NCI-H460 (cell line): ENCODE results near the gene TSPAN1. TPM values are rescaled to one million over a fixed set of nuclear protein-coding genes. Genes with fewer than 3 reads are reported as not detected.
A peak's percentile ranks its signal among the peaks of the same experiment; 100 is the strongest.

Experiments used
- DNase-seq: peaks from one replicate; pipeline ENCODE4 v3.0.0-alpha.2; 2016; ENCODE audit warnings: low read depth; ENCODE audit errors: extremely low read depth
- total RNA-seq: library from RNA; depleted of rRNA; stranded (reverse); fragments of >200 nt; shearing (Covaris generic); gene quantifications from 2 replicates; pipeline ENCODE4 v1.2.3, GENCODE V29; 2014

TSPAN1 gene
- total RNA-seq, 1 experiment from 2014 or later, result 0.07 TPM

GRCh38 chr1:46159516-46159915 is 15.4 kb upstream of the TSPAN1 start:
- DNase-seq, result no peak

- no peak for DNase-seq
Observed at GRCh38 chr1:46160212-46160611, 14.7 kb upstream of the TSPAN1 start.

- DNase-seq, result no peak
Observed at GRCh38 chr1:46166521-46167462, 8.1 kb upstream of the TSPAN1 start.

GRCh38 chr1:46168477-46168876 is 6.4 kb upstream of the TSPAN1 start:
- DNase-seq, result no peak

- DNase-seq, result no peak
Observed at GRCh38 chr1:46169811-46170454, 5.0 kb upstream of the TSPAN1 start.

GRCh38 chr1:46171351-46171750 is 3.5 kb upstream of the TSPAN1 start:
- DNase-seq, result no peak

GRCh38 chr1:46171871-46172270 is 3.0 kb upstream of the TSPAN1 start:
- DNase-seq, result no peak

GRCh38 chr1:46172321-46172720 is 2.6 kb upstream of the TSPAN1 start:
- DNase-seq, result no peak

- no peak for DNase-seq
Observed at GRCh38 chr1:46173361-46173856, 1.5 kb upstream of the TSPAN1 start.

- DNase-seq, result peak; percentile 17
Observed at GRCh38 chr1:46175243-46175642, 356 bp downstream of the TSPAN1 start.

GRCh38 chr1:46176211-46176865 is 1.5 kb downstream of the TSPAN1 start, which contains the start of gene P3R3URF:
P3R3URF (minus strand) TSS chr1:46176488; CDS start chr1:46176471, 17 bp downstream.
- no peak for DNase-seq

GRCh38 chr1:46179138-46180081 is 4.5 kb downstream of the TSPAN1 start:
- DNase-seq, result peak; percentile 84

GRCh38 chr1:46180082-46180616 is 5.3 kb downstream of the TSPAN1 start:
- no peak for DNase-seq

GRCh38 chr1:46181343-46182260 is 6.7 kb downstream of the TSPAN1 start:
- DNase-seq, result no peak

- DNase-seq, result peak; percentile 79
Observed at GRCh38 chr1:46183079-46183847, 8.4 kb downstream of the TSPAN1 start.

GRCh38 chr1:46183926-46184557 is 9.2 kb downstream of the TSPAN1 start:
- DNase-seq, result no peak

- DNase-seq, result no peak
Observed at GRCh38 chr1:46184920-46185658, 10.2 kb downstream of the TSPAN1 start.
